NCI-H1092 (cell line): ENCODE measurements around the gene DPYSL3.
"Not testable (repeated sequence)": the region's sequence is repeated elsewhere in the genome, so short reads cannot be mapped to it uniquely, and the experiment has no call there.

Source experiments
- DNase-seq: peaks from one replicate; lab custom pipeline; 2025; lab: John Stamatoyannopoulos, UW

DPYSL3 gene

DNA sequence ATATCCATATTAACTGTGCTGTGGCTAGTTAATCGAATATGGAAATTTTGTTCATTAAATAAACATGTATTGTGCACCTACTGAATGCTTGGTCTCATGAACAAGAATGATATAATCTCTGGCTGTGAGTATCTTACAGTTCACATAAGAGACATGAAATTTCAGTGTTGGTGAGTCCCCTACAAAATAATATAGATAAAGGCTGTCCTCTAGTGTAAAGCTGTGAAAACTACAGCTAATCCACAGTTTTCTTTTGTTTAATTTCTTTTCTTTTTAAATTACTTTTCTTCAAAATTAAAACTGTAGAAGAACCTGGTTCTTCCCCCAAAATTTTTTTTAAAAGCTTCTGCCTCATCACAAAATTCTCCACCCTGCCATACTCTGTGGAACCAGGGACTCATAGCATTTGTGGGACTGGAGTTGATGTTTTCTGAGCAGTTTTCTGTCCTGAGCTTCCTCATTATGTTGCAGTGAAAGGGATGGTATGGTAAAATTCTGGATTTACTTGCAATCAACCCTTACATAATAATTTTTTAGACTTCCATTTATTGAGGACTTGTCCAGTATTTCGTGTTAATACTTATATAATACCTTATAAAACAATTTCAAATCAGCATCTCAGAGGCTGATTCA, 140.0 kb downstream of the DPYSL3 start:
- no peak for DNase-seq

- DNase-seq, result not testable (repeated sequence)
These were observed 142.5 kb downstream of the DPYSL3 start for GRCh38 chr5:147367381-147367780.

DNA sequence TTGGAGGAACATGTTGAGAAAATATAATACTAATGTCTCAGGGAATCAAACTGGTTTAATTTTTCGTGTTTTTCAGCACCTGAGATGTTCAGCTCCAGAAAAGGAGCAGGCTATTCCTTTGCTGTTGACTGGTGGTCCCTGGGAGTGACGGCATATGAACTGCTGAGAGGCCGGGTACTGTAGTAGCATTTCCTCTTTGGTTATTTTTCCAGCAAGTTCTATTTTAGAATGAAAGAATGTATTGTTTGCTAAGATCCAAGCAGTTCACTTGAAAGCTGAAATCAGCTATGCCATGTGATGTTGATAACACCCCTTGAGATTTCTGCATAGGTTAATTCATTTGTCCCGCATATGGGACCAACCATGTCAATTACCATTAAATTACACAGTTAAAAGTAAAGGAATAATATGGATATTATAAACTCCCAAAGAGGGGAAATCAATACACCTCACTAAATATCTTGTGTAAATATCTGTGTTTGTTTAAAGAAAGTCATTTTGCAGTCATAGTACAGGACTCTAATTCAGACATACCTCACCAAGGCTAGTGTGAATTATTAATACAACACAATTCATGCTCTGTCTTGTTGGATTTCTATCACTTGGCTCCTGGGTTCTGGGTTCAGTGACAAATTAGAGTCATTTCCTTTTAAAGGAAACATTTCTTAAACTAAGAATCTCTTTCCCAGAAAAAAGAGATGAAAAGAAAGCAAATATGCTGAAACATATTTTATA, 148.3 kb downstream of the DPYSL3 start:
- no peak for DNase-seq

DNA sequence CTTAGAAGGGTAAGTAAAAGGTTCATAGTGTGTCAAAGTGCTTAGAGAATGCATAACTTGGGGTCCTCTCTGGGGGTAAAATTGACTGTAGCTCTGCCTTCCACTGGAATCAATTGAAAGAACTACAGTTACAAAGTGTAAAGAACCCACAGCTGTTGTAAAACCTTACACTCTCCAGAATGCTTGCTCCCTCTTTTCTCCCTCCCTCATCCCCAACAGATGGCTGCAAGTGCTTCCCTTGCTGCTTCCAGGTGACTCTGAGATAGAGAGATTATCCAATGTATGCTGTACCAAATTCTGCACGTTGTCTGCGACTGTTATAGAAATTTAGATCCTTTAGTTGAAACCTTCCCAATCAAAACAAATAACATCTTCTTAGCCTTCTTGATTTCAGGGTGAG, 149.1 kb downstream of the DPYSL3 start:
- no peak for DNase-seq

GRCh38 chr5:147359581-147359980, 150.3 kb downstream of the DPYSL3 start:
- no peak for DNase-seq

DNA sequence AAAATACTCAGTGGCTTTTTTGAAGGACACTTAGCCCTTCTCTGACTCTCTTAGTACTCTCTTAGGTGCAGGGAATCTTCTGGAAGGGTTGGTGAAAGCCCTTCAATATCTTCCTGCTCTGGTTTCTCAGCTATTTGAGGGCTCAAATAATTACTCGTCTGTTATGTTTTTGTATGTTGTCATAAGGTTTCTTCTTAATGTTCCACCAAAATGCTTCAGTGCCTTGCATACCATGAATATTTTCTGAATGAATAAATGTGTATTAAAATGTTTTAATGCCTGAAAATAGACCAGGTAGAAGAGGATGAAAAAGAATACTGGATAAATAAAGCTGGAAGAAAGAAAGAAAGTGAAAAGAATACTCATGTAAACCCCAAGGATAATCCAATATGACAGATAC, 150.8 kb downstream of the DPYSL3 start:
- no peak for DNase-seq

- no peak for DNase-seq
These were observed 160.6 kb downstream of the DPYSL3 start for GRCh38 chr5:147349241-147349640.

- DNase-seq, result no peak
These were observed 161.4 kb downstream of the DPYSL3 start for GRCh38 chr5:147348451-147348850.

DNA sequence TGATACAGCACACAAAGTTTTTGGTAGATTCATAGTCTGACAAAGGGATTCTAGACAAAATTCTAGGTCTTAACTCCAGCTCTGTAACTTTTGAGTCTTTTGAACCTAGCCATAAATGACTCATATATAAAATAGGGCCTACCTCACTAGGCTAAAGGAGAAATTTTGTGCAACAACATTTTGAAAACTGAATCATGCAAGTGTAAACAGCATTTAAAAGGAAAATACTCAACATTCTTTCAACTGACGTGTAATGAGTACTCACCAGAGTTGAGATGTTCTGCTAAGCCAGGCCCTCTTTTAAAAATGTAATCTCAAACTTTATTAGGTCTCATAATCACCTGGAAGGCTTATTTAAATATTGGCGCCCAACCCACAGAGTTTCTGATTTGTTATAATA, 161.8 kb downstream of the DPYSL3 start:
- DNase-seq, result no peak

GRCh38 chr5:147346006-147346561, 163.8 kb downstream of the DPYSL3 start:
- no peak for DNase-seq

GRCh38 chr5:147344861-147345260, 165.0 kb downstream of the DPYSL3 start:
- DNase-seq, result no peak

- no peak for DNase-seq
These were observed 168.5 kb downstream of the DPYSL3 start for GRCh38 chr5:147341345-147341744.

DNA sequence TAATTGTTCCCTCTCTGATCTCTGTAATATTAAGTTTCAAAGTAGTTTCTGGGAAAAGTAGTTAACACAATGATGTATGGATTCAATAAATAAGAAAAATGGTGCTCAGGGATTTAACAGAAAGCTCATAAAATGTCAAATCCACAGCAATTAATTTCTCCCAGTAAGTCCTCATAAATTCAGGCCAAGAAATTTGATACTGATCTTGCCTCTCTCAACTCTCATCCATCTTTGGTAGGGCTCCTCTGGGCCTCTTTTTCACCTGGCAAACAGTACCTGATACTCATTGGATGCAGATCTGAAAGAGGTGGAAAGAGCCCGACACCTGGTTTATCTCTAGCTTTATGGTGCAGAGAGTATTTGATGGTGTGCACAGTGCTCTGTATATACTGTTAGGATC, 168.9 kb downstream of the DPYSL3 start:
- no peak for DNase-seq
